GF-D8 (cell line): ENCODE measurements around the gene MARCHF2.

Source experiments
- DNase-seq: peaks from one replicate; lab custom pipeline; 2025; lab: John Stamatoyannopoulos, UW

Gene MARCHF2

GRCh38 chr19:8477889-8478288 is 64.8 kb downstream of the MARCHF2 start:
- DNase-seq = no peak

GRCh38 chr19:8478598-8478997 is 65.5 kb downstream of the MARCHF2 start:
- DNase-seq = no peak

GRCh38 chr19:8481201-8481600 is 68.1 kb downstream of the MARCHF2 start:
- no peak for DNase-seq

GRCh38 chr19:8481616-8482015 is 68.5 kb downstream of the MARCHF2 start:
- DNase-seq = no peak

GRCh38 chr19:8482696-8483095 is 69.6 kb downstream of the MARCHF2 start:
- no peak for DNase-seq

- DNase-seq = no peak
Measured at GRCh38 chr19:8483165-8483564, 70.1 kb downstream of the MARCHF2 start.

GRCh38 chr19:8484331-8484894 is 71.3 kb downstream of the MARCHF2 start:
- DNase-seq = no peak

- no peak for DNase-seq
Measured at GRCh38 chr19:8485561-8486371, 72.7 kb downstream of the MARCHF2 start.

GRCh38 chr19:8486661-8487136 is 73.6 kb downstream of the MARCHF2 start:
- no peak for DNase-seq

- peak; percentile 99 for DNase-seq
Measured at GRCh38 chr19:8487137-8487851, 74.2 kb downstream of the MARCHF2 start.

GRCh38 chr19:8488365-8488764 is 75.3 kb downstream of the MARCHF2 start:
- no peak for DNase-seq
